NCI-H226 (cell line): ENCODE measurements around the gene AGAP4.
"Not testable (repeated sequence)": the region's sequence is repeated elsewhere in the genome, so short reads cannot be mapped to it uniquely, and the experiment has no call there.

Experiments
- DNase-seq: peaks from one replicate; pipeline ENCODE4 v3.0.0-alpha.2; 2015

AGAP4 gene

DNA sequence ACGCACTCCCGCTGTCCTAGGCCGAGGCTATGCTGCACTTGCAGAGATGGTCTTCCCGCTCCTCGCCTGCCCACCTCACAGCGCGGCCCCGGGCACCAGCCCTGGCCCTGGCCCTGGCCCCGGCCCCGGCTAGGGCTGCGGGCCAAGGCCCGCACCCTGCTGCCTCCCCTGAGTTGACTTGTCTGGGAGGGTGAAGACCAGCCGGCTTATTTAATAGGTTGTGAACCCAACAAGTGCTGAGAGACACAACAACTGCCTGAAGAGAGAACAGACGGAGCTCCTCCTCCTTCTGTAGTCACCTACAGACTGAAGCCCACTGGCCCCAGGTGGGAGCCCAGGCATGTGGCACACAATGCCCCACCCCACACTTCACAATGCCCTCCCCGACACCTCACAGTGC lies at the start of gene AGAP4:
Gene AGAP4, minus strand, starts transcription at position 101 of the 400 bp plus-strand sequence. CDS start 153 bp downstream, outside the sequence.
- DNase-seq, result not testable (repeated sequence)

DNA sequence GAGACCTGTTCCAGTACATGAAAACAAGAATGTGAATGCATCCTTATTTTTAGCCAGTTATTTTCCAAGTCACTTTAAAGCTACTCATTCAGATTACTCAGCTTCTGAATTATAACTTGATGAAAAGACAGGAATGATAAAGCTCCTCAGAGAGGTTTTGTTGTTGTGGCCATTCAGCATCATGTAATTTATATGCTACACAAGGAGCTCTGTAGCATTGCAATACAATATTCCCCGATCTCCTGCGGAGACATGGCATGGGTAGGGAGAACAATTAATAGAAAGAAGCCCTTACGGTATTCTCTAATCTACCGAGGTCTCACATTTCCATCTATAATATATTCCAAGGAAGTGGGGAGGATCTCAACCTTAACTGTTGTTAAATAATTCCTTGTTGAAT lies 43.4 kb upstream of the AGAP4 start:
- DNase-seq, result not testable (repeated sequence)

DNA sequence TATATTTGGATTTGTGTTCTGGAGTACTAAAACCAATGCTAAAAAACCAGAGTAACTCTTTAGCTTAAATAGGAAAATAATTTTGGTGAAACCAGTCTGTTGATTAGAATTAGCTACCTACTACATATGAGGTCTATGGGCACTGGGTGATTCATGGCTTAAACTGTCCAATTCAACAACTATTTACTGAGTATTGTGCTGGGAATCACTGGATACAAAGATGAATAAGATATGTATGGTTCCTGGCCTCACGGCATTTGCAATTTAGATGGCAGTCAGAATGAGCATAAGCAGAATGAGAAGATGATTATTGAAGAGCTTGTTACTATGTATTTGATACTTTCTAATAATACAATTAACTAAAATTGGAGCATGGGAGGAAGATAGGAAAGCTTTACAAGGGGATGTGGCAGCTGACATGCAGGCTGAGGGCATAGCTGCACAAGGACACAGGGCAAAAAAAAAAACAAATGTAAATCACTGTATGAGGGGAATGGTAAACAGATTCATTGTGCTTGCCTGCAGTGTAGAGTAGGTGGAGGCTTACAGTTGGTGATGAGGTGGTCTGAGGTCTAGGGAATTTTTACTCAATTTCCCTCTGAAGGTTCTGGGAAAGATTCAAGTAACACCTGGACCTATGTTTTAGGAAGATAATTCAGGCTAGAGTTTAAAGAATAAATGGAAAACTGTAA lies 42.4 kb upstream of the AGAP4 start:
- DNase-seq, result not testable (repeated sequence)

DNA sequence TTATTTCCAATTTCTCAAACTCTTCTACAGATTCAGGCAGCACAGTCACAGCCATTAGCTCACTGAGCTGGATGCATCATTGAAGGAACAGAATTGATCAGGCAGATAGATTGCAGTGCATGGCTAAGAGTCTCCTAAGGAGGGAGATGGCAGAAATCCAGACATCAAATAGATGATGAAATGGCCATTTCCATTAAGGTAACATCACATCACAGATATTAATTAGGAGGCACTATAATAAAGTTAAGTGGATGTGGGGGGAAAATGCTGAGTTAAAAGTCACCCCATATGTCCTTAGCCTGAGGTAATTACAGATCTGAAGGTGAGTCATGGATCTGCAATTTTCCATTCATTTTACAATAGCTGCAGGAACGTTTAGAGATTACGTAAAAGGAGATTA lies 35.6 kb upstream of the AGAP4 start:
- DNase-seq, result not testable (repeated sequence)

DNA sequence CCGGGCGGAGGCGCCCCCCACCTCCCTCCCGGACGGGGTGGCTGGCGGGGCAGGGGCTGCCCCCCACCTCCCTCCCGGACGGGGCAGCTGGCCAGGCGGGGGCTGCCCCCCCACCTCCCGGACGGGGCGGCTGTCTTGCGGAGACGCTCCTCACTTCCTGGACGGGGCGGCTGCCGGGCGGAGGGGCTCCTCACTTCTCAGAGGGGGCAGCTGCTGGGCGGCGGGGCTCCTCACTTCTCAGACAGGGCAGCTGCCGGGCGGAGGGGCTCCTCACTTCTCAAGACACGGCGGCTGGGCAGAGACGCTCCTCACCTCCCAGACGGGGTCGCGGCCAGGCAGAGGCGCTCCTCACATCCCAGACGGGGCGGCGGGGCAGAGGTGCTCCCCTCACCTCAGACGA lies 18.1 kb upstream of the AGAP4 start:
- DNase-seq, result not testable (repeated sequence)

DNA sequence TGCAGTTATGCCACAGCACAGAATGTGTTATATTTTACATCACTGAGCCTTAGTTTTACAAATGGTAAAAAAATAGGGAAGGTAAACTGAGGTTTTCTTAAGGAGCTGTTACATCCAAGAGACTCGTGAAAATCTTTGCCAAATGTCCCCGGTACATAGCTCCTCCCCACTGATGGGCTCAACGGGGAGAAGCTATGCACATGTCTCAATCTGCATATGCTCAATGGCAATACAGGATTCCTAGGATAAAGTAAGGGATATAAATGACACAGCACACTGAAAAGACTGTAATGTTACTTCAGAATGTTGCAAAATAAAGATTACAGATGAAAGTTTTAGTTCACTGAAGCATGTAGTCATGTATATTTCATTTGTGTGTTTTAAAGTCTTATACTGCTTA lies 17.0 kb upstream of the AGAP4 start:
- not testable (repeated sequence) for DNase-seq

DNA sequence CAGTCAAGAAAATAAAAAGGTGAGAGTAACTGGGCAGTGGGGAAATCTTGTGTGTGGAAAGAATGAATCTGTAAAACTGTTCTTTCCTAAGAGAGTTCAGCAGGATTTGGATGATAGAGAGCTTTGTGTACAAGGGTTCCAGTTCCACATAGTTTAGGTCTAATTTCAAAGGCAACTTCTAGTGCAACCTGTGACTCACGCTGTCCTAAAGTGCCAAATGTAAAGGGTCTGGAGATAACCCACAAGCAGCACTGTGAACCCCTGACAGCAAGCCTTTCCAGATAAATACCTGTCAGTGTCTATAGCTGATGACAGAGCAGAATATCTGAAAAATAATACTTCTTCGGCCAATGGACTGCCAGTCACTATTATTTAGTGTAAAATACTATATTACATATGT lies 16.3 kb upstream of the AGAP4 start:
- not testable (repeated sequence) for DNase-seq

DNA sequence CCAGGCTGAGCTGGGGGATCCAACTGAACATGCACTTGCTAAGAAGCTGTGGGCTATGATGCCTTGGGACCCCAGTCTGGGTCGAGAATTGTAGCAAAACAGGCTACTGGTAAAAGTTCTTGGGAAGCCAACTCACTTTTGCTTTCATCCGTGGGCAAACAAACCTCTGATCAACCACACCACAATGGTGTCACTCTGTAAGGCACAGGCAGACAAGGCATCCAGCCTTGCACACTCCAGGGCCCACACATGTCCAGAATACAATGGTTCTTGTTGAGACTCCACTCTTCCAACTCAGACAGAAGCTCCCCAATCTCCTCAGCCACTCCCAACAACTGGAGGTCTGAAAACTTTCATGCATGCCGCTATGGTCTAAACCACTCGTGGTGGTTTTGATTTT lies 10.6 kb upstream of the AGAP4 start:
- DNase-seq, result not testable (repeated sequence)

DNA sequence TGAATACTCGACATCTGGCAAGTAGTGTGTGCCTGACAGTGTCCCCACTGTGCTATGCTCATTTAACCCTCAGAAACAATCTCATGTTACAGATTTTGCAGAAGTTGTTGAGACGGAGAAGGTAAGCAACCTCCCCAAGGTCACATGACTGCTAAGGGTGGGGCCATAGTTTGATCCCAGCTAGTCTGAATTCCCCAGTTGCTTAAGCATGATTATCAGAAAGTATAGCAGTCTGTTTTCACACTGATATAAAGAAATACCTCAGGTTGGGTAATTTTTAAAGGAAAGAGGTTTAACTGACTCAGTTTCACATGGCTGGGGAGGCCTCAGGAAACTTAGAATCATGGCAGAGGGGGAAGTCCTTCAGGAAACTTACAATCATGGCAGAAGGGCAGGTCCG lies 1.2 kb upstream of the AGAP4 start:
- not testable (repeated sequence) for DNase-seq

DNA sequence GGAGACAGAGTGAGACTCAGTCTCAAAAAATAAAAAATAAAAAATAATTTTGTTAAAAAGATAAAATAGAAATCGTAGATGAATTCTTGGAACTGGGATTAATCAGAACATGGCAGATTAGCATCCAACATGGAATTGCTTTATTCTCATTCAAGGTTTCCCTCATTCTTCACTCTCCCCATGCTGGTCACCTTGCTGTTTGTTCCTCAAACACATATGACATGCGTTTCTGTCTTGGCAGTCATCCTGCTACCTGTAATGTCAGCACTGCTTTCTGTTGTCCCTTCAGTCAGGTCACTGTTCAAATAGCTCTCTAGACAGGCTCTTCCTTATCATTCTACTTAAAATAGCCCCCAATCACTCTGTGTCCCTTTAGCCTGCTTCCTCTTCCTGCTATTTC lies 24.4 kb downstream of the AGAP4 start:
- not testable (repeated sequence) for DNase-seq

DNA sequence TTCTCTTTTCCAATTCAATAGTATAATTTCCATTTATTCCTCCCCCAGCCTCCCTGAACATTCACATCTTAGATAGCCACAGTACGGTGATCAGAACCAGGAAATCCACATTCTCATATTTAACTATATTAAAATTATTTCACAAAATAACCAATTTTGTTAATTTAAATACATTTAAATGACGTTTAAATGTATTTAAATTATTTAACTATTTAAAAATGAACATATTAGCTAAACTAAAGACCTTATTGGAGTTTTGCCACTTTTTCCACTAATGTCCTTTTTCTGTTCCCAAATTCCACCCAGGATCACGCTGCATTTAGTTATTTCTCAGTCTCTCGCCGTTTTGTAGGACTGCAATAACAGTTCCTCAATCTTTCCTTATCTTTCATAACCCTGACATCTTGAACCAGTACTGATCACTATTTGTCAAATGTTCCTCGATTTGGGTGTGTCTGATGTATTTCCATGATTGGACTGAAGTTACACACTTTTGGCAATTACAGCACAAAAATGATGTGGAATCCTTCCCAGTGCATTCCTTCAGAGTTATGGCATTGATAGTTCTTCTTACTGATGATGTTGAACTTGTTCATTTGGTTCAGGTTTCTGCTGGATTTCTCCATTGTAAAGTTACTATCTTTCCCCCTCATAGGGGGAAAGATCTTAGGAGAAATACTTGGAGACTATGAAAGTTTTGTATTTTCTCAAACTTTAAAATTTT lies 27.0 kb downstream of the AGAP4 start:
- not testable (repeated sequence) for DNase-seq

DNA sequence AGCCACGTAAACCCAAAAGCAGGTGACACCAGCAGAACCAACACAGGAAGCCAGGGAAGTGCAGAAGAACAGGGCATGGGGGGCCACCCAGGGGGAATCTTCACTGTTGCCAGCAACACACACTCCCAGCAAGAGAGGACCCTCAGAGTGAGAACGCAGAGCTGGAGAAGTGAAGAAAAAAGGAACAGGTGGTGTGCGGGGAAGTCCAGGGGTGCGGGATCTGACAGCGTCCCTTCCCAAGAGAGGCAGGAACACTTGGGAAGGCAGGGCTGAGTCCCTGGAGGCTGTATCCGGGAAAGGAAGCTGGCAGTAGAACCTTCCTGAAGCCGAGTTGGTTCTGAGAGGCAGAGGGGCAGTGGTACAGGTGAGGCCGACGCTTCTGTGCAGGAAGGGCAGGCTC lies 27.7 kb downstream of the AGAP4 start:
- no peak for DNase-seq

DNA sequence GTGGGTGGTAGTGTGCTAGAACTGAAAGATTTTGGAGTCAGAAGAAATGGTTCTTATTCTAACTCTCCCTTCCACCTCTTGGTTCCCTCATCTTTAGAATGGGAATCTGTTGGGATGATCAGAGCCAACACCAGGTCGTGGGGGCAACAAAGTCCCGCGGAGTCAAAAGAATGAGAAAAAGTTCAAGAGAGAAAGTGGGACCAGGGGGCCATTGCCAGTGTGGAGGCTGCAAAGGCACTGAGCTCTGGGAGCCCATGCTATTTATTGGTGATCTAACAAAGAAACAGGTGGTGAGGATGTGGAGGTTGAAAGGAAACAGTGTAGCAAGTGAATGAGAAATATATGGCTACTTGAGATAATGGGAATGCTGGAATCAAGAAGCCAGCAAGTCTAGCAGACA lies 29.4 kb downstream of the AGAP4 start:
- DNase-seq, result no peak

DNA sequence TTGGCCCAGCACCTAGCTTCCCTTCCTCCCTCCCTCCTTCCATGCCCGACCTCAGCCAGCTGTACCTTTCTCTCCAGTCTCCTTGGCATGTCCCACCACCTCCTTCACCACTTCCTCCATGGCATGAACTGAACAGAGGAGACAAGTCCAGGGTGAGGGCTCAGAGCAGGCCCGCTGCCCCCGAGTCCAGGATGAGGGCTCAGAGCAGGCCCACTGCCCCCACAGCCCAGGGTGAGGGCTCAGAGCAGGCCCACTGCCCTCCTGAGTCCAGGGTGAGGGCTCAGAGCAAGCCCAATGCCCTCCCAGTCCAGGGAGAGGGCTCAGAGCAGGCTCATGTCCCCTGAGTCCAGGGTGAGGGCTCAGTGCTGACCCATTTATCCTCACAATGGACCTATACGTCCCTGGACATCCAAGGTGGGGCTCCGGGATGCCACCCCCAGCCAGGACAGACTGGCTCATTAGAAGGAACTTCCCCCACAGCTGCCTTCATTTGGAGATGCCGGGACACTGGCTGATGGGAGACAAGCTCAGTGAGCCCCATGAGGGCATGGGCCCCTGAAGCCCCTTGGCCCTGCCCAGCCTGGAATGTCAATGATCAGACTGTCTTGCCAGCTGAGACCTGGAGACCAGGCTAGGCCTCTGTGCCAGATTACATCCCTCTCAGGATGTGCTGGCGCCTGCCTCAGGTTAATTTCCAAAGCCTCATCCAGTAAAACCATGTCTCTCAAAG lies 30.0 kb downstream of the AGAP4 start:
- DNase-seq, result no peak

DNA sequence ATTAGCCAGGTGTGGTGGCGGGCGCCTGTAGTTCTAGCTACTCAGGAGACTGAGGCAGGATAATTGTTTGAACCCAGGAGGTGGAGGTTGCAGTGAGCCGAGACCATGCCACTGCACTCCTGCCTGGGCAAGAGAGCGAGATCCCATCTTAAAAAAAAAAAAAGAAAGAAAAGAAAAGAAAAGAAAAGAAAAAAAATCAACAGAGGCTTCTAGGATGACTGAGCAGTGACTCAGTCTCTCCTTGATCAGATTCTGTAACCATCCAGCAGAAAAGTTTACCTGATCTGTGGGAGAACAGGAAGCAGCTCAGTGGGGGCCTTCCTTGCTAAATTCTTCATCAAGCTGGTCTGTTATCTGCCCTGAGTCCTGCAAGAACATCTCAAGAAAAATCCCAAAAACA lies 33.2 kb downstream of the AGAP4 start:
- DNase-seq, result peak; percentile 44

DNA sequence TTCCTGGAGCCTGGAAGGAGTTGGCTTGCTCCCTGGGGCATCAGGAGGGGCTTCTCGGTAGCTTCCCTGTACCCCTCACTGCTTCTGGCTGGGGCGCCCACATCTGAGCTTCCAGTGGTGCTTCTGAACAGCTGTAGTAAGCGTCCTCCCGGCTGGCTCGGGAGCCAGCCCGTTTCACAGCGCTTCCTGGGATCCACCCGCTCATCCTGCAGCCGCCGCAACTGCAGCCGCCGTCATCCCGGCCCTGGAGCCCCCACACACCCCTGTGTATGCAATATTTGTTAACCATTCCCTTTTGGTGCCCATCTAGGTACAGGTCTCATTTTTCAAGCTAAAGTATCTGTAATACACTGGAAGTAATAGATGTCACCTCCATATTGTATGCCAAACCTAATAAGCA lies 34.3 kb downstream of the AGAP4 start:
- DNase-seq, result not testable (repeated sequence)

DNA sequence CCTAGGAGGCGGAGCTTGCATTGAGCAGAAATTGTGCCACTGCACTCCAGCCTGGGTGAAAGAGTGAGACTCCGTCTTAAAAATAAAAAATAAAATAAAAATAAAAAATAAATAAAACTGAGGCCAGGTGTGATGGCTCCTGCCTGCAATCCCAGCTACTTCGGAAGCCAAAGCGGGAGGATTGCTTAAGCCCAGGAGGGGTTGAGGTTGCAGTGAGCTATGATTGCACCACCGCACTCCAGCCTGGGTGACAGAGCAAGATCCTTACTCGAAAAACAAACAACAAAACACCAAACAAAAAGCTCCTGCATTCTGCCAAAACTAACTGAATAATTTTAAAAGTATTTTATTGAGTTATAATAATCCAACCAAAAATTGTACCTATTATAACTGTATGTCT lies 36.2 kb downstream of the AGAP4 start:
- DNase-seq, result no peak

DNA sequence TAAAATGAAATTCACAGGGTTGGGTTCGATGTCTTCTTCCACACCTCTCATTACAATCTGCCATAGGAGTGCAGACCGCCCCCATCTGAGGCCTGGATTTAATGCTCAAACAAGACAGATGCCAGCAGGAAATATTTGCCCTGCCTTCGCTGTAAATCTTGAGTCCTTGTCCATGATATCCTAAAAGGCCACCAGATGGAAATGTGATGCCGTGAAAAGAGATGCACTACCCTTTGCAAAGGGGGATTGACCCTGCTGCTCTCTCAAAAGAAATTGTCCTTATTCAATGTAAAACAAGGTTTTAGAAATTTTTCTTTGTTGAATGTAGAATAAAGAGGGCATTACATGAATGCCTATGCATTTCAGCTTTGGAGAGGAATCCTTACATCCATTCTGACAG lies 37.5 kb downstream of the AGAP4 start:
- DNase-seq, result no peak

DNA sequence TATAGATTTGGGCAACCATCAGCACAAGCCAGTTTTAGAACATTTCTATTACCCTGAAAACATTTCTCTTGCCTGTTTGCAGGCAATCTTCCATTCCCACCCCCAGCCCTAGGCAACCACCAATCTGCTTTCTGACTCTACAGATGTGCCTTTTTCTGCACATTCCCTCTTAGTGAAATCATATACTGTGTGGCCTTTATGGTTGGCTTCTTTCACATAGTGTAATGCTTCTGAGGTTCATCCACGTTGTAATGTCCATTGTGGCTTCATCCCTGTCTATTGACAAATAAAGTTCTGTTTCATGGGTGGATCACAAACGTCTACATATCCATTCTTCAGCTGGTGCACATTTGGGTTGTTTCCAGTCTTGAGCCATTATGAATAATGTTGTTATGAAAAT lies 42.3 kb downstream of the AGAP4 start:
- DNase-seq, result not testable (repeated sequence)

DNA sequence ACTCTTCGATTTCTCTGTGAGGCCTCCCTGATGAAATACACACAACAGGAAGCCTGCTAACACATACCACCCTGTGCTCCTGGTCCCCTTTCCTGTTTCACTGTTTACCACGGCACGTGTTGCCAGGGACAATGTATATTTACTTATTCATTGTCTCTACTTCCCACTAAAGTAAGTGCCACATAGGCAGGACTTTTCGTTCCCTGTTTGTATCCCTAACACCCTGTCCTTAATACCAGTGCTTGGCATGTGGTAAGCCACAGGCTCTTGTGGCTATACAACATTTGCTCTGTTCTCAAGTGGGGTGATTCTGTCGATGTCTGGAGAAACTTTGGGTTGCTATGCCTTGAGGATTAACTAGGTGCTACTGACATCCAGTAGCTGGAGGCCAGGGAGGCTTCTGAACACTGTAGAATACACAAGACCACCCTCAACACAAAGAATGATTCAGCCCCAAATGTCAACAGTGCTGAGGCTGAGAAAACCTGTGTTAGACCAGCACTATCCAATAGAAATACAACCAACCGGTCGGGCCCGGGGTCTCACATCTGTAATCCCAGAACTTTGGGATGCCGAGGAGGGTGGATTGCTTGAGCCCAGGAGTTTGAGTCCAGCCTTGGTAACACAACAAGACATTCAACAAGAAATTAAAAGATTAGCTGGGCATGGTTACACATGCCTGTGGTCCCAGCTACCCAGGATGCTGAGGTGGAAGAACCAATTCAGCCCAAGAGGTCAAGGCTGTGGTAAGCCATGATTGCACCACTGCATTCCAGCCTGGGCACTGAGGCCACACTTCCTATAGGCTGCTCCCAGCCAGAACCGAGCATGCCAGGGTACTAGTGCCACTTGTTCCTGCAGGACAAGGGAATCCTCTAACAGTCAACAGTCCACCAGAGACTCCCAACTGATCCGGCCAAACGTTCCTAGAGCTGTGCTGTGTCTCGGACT lies 44.0 kb downstream of the AGAP4 start:
- not testable (repeated sequence) for DNase-seq

DNA sequence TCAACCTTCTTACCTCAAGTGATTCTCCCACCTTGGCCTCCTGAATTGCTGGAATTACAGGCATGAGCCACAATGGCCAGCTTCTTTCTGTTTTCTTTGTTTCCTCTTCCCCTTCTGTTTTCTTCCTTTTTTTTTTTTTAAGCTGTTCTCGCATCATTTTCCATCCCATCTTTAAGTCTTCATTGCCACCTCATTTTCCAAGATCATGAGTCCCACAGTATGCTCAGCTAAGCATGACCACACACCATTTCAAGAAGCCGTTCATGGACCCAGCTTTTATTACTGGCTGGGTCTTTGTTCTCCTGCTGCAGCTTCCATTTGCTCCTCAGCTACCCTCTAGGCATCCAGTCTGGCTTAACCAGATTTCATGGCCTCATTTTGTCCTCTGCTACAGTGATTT lies 52.5 kb downstream of the AGAP4 start:
- DNase-seq, result not testable (repeated sequence)

DNA sequence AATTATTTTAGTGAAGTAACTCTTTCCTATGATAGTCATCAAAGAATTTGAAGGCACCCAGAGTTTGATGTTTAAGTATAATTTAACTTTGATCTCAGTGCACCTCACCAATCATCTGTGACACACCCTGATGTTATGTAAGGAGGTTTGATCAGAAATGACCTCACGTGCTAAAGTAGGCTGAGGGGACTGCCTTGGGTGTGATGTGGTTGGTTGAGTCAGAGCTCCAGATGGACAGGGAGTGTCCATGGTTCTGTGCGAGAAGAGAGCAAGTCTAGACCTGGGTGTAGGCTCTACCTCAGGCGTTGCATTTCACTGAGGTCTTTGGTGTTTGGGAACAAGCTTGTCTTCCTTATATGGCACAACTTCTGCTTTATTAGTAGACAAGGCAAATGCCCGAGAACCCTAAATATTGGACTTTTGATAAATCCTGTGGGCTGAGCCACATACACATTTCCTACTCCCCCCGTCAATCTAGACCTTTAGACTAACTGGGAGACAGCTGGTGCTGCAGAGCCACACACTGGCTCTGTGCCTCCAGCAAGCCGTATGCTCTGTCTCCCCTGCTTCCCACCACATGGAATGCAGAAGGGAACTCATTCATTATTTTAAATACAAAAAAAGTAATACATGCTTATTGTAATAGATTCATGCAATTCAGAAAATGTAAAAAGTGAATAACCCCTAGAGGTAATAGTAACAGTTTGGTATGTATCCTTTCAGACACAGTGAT lies 56.4 kb downstream of the AGAP4 start:
- DNase-seq, result not testable (repeated sequence)
